ENCODE results near the gene CAPN1.
A peak's percentile ranks its signal among the peaks of the same experiment; 100 is the strongest.
"Not testable (repeated sequence)": the region's sequence is repeated elsewhere in the genome, so short reads cannot be mapped to it uniquely, and the experiment has no call there.

The CAPN1 gene

DNA sequence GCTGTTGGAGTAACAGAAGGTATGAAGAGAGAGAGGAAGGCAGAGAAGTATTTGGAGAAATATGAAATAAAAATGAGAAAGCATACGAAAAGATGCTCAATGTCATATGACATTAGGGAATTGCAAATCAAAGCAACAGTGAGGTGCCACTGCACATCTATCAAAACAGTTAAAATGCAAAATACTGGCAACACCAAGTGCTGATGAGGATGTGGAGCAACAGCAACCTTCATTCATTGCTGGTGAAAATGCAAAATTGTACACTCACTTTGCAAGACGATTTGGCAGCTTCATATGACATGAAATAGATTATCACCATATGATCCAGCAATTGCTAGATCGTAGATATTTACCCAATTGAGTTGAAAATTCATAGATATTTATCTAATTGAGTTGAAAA, 21.1 kb upstream of the CAPN1 start:
- DNase-seq (ENCODE audit: low spot score): no peak

DNA sequence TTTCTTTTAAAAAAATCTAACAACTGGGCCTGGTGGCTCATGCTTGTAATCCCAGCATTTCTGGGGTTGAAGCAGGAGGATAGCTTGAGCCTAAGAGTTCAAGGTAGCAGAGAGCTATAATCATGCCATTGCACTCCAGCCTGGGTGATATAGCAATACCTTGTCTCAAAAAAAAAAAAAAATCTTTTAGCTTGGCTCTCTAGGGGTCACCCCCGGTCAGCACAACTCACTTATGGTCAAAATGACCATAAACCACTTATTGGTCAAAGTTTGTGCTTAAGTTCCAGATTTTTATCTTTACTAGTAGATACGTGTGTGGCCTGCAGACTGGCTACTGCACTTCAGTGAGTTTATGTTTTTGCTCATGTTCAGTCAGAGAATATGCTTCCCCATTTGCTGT, 18.0 kb upstream of the CAPN1 start:
- no peak for DNase-seq (ENCODE audit: low spot score)

DNA sequence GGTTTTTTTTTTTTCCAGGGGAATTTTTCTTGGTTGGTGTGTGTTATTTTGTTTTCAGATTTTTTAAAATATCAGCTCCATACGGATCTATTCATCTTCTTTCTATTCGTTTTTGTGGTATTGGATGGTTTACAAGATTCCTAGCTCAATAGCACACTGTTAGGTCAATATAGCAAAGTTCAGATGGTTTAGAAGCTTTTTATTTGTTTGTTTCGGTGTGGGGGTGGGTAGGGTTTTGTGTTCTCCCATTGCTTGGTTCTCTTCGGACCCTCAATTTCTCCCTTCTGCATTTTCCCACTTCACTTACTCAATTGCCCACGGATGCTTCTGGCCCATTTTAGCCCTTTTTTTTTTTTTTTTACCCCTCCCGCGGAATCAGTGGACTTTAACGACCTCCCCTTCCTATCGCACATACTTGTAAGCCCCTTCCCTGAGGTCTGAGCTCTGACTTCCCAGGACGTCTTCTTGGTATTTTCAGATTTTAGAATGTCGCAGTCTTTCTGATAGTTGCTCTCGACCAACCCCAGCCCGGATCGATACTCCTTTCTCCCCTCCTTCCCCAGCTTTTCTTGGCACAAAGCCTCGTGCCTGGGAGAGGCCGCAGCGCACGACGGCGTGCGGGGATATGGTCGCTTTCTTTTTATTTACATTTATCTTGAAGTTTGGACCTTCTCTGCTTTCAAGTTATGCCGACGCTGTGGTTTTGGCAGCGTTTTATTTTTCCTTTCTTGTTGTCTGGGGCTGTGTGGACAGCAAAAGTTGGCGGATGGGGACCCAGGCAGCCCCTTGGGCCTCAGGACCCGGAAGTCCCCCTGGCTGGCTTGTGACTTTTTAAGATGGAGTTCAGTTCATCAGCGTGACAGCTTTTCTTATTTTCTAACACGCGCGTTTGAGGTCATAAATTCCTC, 16.1 kb upstream of the CAPN1 start:
- no peak for DNase-seq (ENCODE audit: low spot score)

DNA sequence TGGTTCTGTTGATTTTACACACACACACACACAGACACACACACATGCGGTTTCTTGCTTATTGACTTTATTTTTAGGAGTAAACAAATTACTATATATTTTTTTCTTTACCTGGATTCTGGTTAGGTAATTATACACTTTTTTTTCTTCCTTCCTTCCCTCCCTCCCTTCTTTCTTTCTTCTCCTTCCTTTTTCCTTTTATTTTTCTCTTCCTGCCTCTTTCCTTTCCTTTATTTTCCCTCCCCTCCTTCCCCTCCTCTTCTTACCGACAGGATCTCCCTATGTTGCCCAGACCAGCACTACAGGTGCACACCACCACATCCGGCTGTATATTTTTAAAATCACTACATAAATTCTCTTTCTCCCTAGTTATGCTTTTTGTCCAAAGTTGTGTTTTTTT, 14.8 kb upstream of the CAPN1 start:
- DNase-seq (ENCODE audit: low spot score): no peak

DNA sequence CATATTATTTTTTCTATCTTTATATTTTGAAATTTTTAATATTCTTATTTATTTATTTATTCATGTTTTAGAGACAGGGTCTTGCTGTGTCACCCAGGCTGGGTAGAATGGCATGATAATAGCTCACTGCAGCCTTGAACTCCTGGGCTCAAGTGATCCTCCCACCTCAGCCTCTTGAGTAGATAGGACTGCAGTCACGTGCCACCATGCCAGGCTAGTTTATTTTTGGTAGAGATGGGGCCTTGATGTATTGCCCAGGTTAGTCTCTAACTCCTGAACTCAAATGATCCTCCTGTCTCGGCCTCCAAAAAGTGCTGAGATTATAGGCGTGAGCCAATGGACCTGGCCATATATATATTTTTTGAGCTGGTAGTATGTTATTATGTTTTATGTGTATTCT, 14.1 kb upstream of the CAPN1 start:
- no peak for DNase-seq (ENCODE audit: low spot score)

DNA sequence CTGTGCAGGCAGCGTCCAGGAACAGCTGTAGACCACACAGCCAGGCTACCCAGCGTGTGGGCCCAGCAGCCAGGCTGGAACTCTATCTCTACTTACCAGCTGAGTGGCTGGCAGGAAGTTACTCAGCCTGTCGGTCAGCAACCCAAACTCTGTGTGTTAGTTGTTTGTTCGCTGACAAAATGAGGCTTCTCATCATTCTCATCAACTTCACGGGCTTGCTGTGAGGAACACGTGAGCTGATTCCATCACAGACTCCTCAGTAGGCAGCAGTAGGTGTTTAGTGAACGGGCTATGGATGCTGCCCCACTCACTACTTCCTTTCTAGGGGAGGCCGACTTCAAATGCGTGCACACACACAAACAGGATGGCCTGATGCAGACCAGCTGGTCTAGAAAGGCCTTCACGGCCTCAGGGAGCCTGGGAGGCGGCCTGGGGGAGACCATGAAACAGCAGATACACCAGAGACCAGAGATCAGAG, 12.5 kb upstream of the CAPN1 start:
- DNase-seq (ENCODE audit: low spot score): no peak

DNA sequence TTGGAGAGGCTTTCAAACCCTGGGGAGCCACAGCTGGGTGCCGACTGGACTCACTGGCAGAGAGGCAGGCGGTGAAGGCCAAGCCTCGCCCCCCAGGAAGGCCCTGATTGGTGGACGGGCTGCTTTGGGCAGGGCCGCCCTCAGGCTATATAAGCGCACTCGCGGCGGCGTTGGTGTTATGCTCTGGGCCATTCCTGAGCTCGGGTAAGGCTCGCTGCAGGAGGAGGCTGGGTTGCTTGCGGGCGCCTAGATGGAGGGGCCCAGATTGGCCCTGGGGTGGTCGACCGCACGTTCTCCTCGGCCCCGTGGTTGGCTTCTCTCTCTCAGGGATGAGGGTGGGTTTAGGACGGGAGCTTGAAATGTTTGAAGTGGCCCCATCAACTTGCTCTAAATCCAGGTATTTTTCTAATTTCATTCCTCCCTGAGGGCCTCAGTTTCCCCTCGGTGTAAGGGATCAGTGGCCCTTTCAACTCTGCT, 11.6 kb upstream of the CAPN1 start, which contains the start of gene SPDYC:
SPDYC (plus strand) TSS at position 176 of the 477 bp plus-strand sequence. CDS start 1,125 bp downstream, outside the sequence.
- DNase-seq (ENCODE audit: low spot score): peak; percentile 67

DNA sequence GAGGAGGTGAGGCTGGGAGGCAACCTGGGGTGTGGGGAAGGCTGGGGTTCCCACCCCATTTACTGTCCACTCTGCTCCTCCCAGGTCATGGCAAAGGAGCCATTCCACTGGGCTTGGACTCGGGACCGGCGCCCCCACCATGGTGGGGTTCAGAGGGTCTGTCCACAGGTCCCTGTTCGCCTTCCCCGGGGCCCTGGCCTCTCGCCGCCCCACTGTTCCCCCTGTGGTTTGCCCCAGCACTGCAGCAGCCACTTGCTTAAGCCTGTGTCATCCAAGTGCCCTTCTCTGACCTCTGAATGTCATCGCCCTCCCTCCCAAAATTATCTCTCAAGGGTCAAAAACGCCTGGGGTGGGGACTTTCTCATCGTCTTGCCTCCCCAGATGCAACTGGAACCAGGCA, 9.1 kb upstream of the CAPN1 start:
- no peak for DNase-seq (ENCODE audit: low spot score)

DNA sequence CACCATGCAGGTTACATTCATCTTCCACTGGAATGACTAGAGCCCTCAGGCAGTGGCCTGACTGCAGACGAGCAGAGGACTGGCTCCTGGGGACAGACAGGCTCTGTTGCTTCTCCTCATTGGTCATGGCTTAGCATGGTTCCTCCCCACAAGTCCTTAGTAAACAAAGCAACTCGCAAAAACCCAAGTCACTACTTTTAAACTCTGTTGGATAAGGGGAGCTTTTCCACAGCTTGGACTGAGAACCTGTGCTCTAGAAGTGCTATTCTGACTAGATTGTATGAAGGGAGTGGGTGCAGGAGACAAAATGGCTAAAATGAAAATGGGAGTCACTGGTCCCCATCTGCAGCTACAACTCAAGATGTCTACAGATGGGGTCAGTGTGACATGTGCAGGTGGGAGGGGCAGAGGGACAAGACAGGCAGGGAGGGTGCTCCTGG, 7.1 kb upstream of the CAPN1 start:
- DNase-seq (ENCODE audit: low spot score): not testable (repeated sequence)

DNA sequence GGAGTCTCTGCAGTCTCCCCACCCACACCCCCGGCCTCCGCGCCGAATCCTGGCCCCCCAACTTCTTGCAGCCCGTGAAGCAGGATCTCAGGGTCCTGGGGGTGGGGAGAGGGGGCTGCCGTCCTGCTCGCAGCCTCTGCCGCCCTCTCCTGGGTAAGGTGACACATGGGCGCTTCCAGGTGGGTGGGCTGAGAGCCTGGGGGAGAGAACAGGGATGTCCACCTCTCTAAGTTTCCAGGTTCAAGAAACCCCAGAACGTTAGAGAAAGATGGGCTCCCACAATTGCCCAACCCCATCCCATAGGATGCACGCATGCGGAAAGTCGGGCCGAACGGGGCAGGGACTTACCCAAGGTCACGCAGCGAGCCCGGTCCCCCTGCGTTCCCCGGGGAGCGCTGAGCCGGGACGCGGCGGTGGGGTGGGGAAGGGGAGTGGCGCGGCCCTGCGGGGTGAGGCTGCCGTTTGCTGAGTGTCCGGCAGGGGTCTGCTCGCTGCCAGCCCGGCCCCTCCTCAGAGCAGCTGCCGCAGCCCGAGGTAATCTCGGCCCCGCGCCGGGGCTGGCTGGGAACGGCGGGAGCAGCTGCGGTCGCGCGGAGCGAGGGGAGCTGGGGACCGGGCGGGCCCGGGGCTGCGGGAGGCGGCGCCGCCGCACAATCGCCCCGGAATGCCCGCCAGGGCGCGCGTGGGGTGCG, 705 bp upstream of the CAPN1 start:
- peak; percentile 94 for DNase-seq (ENCODE audit: low spot score)

DNA sequence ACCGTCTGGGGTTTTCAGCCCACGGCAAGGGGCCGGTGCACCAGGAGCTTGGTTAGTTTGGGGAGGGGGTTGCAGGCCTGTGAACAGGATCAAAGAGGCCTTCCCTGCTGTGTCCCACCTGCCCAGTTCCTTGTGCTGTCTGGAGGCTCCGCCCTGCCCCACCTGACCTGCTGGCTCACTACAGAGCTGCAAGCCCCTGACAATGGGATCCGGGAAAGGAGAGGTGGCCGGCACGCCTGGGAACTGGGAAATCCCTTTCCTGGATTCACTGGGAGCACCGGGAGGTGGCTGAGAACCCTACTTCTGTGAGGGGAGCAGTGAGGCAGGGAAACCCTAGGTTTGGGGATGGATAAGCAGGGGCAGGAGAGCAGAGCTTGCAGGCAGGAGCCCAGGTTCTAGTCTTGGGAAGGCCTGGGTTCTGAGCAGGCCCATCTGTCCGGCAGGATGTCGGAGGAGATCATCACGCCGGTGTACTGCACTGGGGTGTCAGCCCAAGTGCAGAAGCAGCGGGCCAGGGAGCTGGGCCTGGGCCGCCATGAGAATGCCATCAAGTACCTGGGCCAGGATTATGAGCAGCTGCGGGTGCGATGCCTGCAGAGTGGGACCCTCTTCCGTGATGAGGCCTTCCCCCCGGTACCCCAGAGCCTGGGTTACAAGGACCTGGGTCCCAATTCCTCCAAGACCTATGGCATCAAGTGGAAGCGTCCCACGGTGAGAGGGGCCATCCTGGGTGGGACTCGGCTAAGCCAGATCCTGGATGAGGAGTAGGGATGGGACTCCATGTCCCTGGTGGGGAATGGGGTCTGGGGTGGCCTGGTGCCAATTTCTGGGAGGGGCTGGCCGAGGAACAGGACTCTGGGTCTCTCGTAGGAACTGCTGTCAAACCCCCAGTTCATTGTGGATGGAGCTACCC, 786 bp downstream of the CAPN1 start:
- DNase-seq (ENCODE audit: low spot score): no peak

DNA sequence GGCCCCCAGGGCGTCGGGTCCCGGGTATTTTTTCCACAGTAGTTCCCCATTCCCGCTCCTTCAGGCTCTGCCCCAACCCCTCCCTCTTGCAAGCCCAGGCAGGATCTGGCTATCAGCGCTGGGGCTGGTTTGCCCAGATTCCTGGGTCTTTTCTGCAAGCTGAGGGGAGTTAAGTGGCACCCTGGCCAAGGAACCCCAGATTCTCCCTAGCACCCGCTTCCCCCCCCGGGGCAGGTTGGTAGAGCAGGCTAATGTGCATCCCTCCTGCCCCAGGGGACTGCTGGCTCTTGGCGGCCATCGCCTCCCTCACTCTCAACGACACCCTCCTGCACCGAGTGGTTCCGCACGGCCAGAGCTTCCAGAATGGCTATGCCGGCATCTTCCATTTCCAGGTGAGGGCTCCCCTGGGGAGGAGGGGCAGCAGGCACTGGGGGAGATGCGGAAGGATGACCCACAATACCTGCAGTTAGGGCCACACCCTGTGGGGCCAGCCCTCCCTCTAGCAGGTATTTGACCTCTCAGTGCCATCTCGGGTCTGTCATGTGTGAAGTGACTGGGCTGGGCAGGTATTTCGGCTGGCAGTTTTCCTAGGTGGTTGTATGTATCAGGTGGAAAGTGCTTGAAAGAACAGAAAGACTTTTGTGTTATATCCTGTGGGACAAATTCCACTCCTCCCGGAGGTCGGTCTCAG, 1.6 kb downstream of the CAPN1 start:
- no peak for DNase-seq (ENCODE audit: low spot score)

DNA sequence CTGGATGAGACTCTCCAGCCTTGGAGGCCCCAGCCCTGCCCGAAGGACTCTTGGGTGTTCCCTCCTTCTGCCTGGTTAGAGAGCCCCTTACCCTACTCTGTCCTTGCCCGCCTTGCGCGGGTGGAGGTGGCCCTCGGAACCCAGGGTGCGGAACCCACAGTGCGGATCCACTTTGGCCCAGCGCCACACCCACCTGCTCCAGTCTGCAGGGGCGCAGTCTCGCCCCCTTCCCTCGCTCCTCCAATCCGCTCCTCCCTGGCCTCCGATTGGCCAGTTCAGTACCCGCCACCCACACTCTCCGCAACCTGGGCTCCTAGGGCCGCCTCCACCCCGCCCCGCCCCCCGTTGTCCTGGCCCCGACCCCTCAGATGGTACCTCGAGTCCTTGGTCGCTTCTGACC, 2.4 kb downstream of the CAPN1 start:
- DNase-seq (ENCODE audit: low spot score): peak; percentile 87

DNA sequence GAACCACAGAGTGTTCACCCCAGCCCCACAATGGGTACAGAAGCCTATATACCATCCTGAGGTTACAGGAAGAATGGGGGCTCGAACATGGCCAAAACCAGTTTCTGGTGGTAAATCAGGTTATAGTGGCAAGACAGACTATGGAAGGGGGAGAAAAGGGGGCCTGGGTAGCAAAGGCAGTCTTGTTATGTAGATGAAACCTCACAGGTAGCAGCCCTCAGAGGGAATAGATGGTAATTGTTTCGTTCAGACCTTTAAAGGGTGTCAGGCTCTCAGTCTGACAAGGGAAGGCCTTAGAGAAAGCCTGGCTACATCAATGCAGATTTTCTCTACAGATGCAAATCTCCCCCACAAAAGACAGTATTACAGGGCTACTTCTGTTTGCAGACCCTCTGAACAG, 3.4 kb downstream of the CAPN1 start:
- no peak for DNase-seq (ENCODE audit: low spot score)

DNA sequence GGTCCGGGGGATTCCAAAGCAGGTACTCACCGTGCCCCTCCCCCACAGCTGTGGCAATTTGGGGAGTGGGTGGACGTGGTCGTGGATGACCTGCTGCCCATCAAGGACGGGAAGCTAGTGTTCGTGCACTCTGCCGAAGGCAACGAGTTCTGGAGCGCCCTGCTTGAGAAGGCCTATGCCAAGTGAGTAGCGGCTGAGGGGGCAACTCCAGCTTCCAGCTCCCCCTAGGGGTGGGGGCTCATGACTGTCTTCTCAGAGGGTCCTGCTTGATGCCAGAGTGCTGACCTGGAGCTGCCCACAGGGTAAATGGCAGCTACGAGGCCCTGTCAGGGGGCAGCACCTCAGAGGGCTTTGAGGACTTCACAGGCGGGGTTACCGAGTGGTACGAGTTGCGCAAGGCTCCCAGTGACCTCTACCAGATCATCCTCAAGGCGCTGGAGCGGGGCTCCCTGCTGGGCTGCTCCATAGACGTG, 4.2 kb downstream of the CAPN1 start:
- no peak for DNase-seq (ENCODE audit: low spot score)

DNA sequence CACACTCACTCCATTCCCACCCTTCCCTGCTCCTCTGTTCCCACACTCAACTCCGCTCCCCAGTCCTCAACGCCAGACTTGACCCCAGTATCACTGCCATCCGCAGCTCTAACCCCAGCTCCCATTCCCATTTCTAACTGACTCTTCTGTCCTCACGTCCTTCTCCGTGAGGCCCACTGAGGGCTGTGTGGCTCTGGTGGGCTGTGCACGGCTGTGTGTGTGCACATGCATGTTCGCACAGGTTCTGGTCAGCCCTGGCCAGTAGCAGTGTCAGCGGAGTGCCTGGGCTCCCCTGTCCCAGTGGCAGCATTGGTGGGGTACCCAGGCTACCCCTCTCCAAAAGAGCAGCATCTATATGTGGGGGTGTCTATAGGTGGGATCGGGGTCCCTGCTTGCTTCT, 5.0 kb downstream of the CAPN1 start:
- DNase-seq (ENCODE audit: low spot score): no peak

DNA sequence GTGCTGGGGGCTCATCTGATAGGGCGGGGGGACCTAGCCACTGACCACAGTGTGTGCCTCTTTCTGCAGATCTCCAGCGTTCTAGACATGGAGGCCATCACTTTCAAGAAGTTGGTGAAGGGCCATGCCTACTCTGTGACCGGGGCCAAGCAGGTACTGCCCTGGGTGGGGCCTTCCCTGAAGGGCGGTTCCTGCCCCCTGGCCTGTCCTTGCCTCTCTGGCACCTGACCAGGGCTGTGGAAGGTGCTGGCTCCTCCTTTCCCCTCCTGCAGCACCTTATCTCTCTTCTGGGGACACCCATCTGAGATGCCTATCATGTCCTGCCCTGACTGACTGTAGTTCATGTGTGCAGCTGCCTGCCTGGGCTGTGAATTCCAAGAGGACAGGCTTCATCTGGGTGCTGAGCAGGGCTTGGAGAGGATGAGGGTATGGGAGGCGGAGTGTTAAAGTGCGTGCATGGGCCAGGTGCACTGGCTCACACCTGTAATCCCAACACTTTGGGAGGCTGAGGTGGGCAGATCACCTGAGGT, 5.5 kb downstream of the CAPN1 start:
- DNase-seq (ENCODE audit: low spot score): no peak

DNA sequence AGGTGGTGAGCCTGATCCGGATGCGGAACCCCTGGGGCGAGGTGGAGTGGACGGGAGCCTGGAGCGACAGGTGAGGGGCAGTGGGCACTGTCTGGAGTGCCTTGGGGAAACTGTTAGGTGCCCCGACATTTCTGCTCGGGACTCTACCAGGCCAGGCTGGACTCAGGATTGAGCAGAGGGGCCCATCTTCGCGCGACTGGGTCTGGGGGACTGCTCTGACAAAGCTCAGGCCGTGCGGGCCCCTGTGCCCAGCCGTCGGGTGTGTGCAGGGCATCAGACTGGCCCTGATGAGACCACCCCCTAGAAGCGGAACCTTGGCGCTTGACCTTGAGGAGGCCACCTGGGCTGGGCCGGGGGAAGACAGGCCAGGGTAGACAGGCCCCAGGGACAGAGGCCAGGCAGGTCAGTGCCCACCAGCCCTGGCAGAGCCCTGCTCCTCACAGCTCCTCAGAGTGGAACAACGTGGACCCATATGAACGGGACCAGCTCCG, 6.3 kb downstream of the CAPN1 start:
- no peak for DNase-seq (ENCODE audit: low spot score)

DNA sequence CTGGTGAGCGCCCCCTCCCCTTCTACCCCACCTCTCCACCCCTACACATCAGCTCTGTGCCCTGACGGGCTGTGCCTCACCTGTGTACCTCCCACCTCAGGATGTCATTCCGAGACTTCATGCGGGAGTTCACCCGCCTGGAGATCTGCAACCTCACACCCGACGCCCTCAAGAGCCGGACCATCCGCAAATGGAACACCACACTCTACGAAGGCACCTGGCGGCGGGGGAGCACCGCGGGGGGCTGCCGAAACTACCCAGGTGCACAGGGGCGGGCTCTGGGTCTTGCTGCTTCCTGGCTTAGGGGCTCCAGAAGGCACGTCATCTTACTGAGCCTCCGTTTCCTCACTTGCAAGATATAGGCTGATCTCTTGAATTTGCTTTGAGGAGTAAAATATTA, 6.8 kb downstream of the CAPN1 start:
- no peak for DNase-seq (ENCODE audit: low spot score)

DNA sequence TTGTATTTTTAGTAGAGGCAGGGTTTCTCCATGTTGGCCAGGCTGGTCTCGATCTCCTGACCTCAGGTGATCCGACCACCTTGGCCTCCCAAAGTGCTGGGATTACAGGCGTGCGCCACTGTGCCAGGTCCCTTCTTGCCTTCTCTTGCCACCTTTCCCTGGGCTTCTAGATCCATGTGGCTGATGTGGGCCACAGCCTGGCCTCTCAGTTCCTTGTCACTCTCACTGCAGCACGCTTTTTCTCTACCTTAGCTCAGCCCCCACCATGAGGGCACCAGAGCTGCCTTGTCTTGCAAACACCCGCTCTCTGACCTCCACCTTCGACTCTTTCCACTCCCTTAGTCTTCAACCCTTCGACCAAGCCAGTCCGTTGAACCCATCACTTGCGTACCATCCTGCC, 7.5 kb downstream of the CAPN1 start:
- DNase-seq (ENCODE audit: low spot score): no peak

DNA sequence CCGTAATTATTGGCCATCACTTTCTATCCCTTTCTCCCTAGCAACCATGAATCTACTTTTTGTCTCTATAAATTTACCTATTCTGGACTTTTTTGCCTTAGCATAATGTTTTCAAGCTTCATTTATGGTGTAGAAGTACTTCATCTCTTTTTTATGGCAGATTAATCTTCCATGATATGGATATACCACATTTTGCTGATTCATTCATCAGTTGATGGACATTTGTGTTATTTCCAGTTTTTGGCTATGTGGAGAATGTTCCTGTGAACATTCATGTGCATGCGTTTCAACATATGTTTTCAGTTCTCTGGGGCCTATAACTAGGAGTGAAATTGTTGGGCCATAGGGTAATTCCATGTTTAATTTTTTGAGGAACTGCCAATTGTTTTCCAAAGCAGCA, 12.8 kb downstream of the CAPN1 start:
- DNase-seq (ENCODE audit: low spot score): no peak
